Stomach (tissue), 9 donors: ENCODE results near the gene TFAP2D. TPM values are rescaled to one million over a fixed set of nuclear protein-coding genes. Genes with fewer than 3 reads are reported as not detected.

Experiments
- DNase-seq, 2 donors: peaks; one replicate each; pipeline versions ENCODE4 v3.0.0 to v3.0.0-alpha.2; 2013 to 2019
- H3K27ac ChIP-seq, 5 donors: fragments of 200-600 bp in 4 of 5; sonication (generic) in 4 of 5; one replicate each; pipeline ENCODE4 v1.5.1; 2013 to 2019; ENCODE audit warnings: mild to moderate bottlenecking in 1 of 5, moderate library complexity in 1 of 5
- H3K27me3 ChIP-seq, 3 donors: fragments of 200-600 bp; sonication (generic); one replicate each; pipeline ENCODE4 v1.5.1; 2017 to 2019; ENCODE audit warnings: mixed run types in 1 of 3
- H3K36me3 ChIP-seq, 4 donors: fragments of 200-600 bp; sonication (generic); 1 replicate in 3 of 4; 2 replicates in 1 of 4; pipeline ENCODE4 v1.5.1; 2016 to 2019
- H3K4me1 ChIP-seq, 4 donors: fragments of 200-600 bp; sonication (generic); one replicate each; pipeline ENCODE4 v1.5.1; 2016 to 2019
- H3K4me3 ChIP-seq, 4 donors: fragments of 200-600 bp; sonication (generic) in 3 of 4; one replicate each; pipeline ENCODE4 v1.5.1; 2016 to 2019; ENCODE audit warnings: mild to moderate bottlenecking in 1 of 4
- H3K9me3 ChIP-seq, 4 donors: fragments of 200-600 bp; sonication (generic); one replicate each; pipeline ENCODE4 v1.5.1; 2016 to 2019
- EP300 ChIP-seq: sonication (generic); formaldehyde crosslinking; IDR thresholded peaks from one replicate; pipeline ENCODE4 v1.6.1; 2017; ENCODE audit warnings: antibody characterized with exemption
- POLR2A ChIP-seq, 4 donors: fragments of 450-650 bp; IDR thresholded peaks; one replicate each; pipeline ENCODE4 v1.6.1; 2016; ENCODE audit warnings: antibody characterized with exemption in 4 of 4, control low read depth in 2 of 4, mild to moderate bottlenecking in 1 of 4, moderate library complexity in 1 of 4
- POLR2AphosphoS5 ChIP-seq, 3 donors: sonication (generic); formaldehyde crosslinking; IDR thresholded peaks; one replicate each; pipeline ENCODE4 v1.6.1; 2016; ENCODE audit warnings: antibody characterized with exemption in 3 of 3
- WGBS, 5 donors: extraction: QIAGEN DNeasy Blood & Tissue Kit in 3 of 5; methylation state at CpG; one replicate each; pipeline versions ENCODE4 v1.1.5 to v1.1.7; 2013 to 2018; 5-methylcytosine and 5-hydroxymethylcytosine counted together
- intact Hi-C: fragments of 100-400 bp; cut with DNase I; formaldehyde crosslinking; loops from one replicate; pipeline ENCODE4 v1.15.1; 2023; ENCODE audit warnings: low total_unique reads
- polyA plus RNA-seq, 3 donors: library from polyadenylated mRNA; stranded (reverse); fragments of 200-250 nt; gene quantifications; one replicate each; pipeline ENCODE4 v1.2.3, GENCODE V29; 2013
- total RNA-seq, 5 donors: library from RNA; depleted of rRNA; stranded (reverse); fragments of >200 nt; gene quantifications; one replicate each; pipeline versions ENCODE4 v1.1.0 to v1.2.3, GENCODE V29; 2014 to 2016
- TF ChIP-seq, protein P1 (sequence below), 7 experiments: fragments of 450-650 bp in 4 of 7; fragments of 200-600 bp in 3 of 7; sonication (generic) in 3 of 7; IDR thresholded peaks; one replicate each; pipeline ENCODE4 v1.5.1; 2016 to 2019; ENCODE audit warnings: antibody characterized with exemption in 7 of 7, control low read depth in 2 of 7, mild to moderate bottlenecking in 1 of 7
- donor health status: healthy with polysubstance abuse.
- donor health status: Bipolar disorder and iron deficiency.
- donor health status: healthy.

The TFAP2D gene
- total and polyA plus RNA-seq, 8 donors, result not detected

- H3K9me3 ChIP-seq, result no peaks in the 10 kb centered on the region
- intact Hi-C loops, result no loop called here
- H3K27ac ChIP-seq, result no peak overlapping the region
- 89 to 96% (median 94%) methylated on average over 5 of the region's 5 CpGs for WGBS, 5 donors
- TF ChIP-seq POLR2A (IDR thresholded peaks at IDR 0.05), result no peak
- TF ChIP-seq EP300, result no peak
- TF ChIP-seq, protein P1, sequence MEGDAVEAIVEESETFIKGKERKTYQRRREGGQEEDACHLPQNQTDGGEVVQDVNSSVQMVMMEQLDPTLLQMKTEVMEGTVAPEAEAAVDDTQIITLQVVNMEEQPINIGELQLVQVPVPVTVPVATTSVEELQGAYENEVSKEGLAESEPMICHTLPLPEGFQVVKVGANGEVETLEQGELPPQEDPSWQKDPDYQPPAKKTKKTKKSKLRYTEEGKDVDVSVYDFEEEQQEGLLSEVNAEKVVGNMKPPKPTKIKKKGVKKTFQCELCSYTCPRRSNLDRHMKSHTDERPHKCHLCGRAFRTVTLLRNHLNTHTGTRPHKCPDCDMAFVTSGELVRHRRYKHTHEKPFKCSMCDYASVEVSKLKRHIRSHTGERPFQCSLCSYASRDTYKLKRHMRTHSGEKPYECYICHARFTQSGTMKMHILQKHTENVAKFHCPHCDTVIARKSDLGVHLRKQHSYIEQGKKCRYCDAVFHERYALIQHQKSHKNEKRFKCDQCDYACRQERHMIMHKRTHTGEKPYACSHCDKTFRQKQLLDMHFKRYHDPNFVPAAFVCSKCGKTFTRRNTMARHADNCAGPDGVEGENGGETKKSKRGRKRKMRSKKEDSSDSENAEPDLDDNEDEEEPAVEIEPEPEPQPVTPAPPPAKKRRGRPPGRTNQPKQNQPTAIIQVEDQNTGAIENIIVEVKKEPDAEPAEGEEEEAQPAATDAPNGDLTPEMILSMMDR (IDR thresholded peaks at IDR 0.05), result no peak
- no peak for TF ChIP-seq POLR2AphosphoS5 (IDR thresholded peaks at IDR 0.05)
- no peaks in the 10 kb centered on the region for H3K27me3 ChIP-seq
- H3K4me3 ChIP-seq, result no peak overlapping the region
- H3K4me1 ChIP-seq, result no peaks in the 10 kb centered on the region
- no peak for DNase-seq
- H3K36me3 ChIP-seq, result no peaks in the 10 kb centered on the region
Measured at GRCh38 chr6:50780382-50780781, 67.1 kb downstream of the TFAP2D start.

DNA sequence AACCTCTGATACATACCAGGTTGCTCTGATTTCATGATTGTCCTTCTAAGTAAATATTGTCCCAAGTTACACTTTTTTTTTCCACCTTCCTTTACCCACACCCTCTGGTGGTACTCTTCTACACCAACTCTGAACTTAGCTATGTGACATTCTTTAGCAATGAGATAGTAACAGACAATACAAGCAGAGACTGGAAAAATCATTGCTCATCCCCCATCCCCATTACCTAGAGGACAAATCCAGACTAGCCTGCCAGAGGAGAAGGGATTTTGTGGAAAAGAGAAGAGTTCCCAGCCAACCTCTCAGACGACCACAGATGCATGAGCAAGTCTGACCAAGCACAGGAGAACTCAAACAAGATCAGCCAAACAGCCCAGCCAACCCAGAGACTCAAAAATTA, 72.6 kb downstream of the TFAP2D start:
- intact Hi-C loops, result no loop called here
- Histone ChIP-seq H3K27ac (no peak overlapping the region), H3K4me3 (no peak overlapping the region), H3K36me3 (no peaks in the 10 kb centered on the region), H3K4me1 (no peaks in the 10 kb centered on the region), H3K27me3 (peaks cover 0 to 10% (median 0%) of the 10 kb centered on the region in 3 donors), H3K9me3 (no peaks in the 10 kb centered on the region)
- DNase-seq, result no peak
- WGBS, 5 donors, result 19 to 27% (median 21%) methylated on average over 1 of the region's 1 CpG
- TF ChIP-seq POLR2A (IDR thresholded peaks at IDR 0.05) (no peak), EP300 (no peak), POLR2AphosphoS5 (IDR thresholded peaks at IDR 0.05) (no peak)
- TF ChIP-seq, protein P1 (IDR thresholded peaks at IDR 0.05), result no peak

DNA sequence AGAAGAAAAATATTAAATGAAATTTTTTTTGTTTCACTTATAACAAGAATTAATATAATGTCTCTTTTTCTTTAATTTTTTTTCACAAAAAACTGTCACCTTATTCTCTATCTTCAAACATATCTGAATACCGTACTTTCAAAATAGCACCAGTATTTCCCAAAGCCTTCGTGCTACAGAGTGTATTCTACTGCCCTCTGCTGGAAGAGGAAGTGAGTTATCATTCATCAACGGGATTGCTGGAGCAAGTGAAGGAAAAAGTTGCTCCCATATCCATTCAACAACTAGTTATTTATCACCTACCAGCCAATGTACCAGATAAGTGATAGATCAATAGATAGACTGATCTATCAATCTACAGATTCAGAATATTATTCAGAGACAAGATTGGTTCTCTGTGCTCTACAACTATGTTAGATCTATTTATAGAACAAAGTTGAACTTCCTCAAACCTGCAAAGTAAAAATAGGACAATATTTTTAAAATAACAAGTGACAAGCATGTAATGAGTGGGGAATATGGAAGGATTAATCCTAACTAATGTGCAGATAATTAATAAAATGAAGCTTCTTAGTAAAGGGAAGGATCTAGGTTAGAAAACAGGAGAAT, 78.7 kb downstream of the TFAP2D start:
- TF ChIP-seq EP300 (no peak), POLR2AphosphoS5 (IDR thresholded peaks at IDR 0.05) (no peak), POLR2A (IDR thresholded peaks at IDR 0.05) (no peak)
- TF ChIP-seq, protein P1 (IDR thresholded peaks at IDR 0.05), result peak in 4 of 7 experiments; percentile 25 to 49 (median 40)

DNA sequence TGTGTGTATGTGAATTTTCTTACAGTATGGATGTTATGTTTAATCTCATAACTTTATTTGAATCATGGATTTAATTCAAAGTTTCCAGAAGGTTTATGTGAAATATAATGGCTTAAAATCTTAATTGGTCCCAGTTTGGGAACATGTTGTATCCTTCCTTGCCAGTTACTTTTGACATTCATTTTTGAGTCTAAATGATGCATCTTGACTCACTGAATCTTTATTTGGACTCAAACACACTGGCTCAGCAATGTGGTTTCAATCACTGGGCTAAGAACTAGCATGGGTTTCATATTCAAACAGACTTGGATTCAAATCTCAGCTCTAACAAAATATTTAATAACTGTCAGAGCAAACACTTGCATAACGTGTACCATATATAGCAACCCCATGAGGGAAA, 79.4 kb downstream of the TFAP2D start:
- H3K27ac ChIP-seq, result no peak overlapping the region
- no peak for TF ChIP-seq POLR2A (IDR thresholded peaks at IDR 0.05)
- TF ChIP-seq, protein P1 (IDR thresholded peaks at IDR 0.05), result no peak
- no peak for TF ChIP-seq EP300
- TF ChIP-seq POLR2AphosphoS5 (IDR thresholded peaks at IDR 0.05), result no peak
- intact Hi-C loops, result no loop called here
- no peaks in the 10 kb centered on the region for H3K4me1 ChIP-seq
- H3K36me3 ChIP-seq, result no peaks in the 10 kb centered on the region
- H3K9me3 ChIP-seq, result no peaks in the 10 kb centered on the region
- WGBS, 5 donors, result 20 to 64% (median 45%) methylated on average over 1 of the region's 1 CpG
- DNase-seq, result no peak
- peaks cover 0 to 4% (median 2%) of the 10 kb centered on the region in 3 donors for H3K27me3 ChIP-seq
- no peak overlapping the region for H3K4me3 ChIP-seq

More for the DNA sequence above, 78.7 kb downstream of the TFAP2D start:
- intact Hi-C loops, result no loop called here
- H3K36me3 ChIP-seq, result no peaks in the 10 kb centered on the region
- H3K9me3 ChIP-seq, result no peaks in the 10 kb centered on the region
- peak in 1 of 2 donors; percentile 67 for DNase-seq
- H3K4me1 ChIP-seq, result no peaks in the 10 kb centered on the region
- WGBS, 5 donors, result 0 to 3% (median 2%) methylated on average over 3 of the region's 3 CpGs
- no peak overlapping the region for H3K4me3 ChIP-seq
- H3K27me3 ChIP-seq, result peaks cover 0 to 5% (median 4%) of the 10 kb centered on the region in 3 donors
- H3K27ac ChIP-seq, result no peak overlapping the region
